SKM-1 treated with dmso at 0.1 percent for 144 hours (cell line): ENCODE data around the gene NCAPG.

Experiments
- DNase-seq: peaks from one replicate; lab custom pipeline; 2025; ENCODE audit not compliant: unreplicated experiment; lab: John Stamatoyannopoulos, UW

Gene NCAPG, protein sequence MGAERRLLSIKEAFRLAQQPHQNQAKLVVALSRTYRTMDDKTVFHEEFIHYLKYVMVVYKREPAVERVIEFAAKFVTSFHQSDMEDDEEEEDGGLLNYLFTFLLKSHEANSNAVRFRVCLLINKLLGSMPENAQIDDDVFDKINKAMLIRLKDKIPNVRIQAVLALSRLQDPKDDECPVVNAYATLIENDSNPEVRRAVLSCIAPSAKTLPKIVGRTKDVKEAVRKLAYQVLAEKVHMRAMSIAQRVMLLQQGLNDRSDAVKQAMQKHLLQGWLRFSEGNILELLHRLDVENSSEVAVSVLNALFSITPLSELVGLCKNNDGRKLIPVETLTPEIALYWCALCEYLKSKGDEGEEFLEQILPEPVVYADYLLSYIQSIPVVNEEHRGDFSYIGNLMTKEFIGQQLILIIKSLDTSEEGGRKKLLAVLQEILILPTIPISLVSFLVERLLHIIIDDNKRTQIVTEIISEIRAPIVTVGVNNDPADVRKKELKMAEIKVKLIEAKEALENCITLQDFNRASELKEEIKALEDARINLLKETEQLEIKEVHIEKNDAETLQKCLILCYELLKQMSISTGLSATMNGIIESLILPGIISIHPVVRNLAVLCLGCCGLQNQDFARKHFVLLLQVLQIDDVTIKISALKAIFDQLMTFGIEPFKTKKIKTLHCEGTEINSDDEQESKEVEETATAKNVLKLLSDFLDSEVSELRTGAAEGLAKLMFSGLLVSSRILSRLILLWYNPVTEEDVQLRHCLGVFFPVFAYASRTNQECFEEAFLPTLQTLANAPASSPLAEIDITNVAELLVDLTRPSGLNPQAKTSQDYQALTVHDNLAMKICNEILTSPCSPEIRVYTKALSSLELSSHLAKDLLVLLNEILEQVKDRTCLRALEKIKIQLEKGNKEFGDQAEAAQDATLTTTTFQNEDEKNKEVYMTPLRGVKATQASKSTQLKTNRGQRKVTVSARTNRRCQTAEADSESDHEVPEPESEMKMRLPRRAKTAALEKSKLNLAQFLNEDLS

DNA sequence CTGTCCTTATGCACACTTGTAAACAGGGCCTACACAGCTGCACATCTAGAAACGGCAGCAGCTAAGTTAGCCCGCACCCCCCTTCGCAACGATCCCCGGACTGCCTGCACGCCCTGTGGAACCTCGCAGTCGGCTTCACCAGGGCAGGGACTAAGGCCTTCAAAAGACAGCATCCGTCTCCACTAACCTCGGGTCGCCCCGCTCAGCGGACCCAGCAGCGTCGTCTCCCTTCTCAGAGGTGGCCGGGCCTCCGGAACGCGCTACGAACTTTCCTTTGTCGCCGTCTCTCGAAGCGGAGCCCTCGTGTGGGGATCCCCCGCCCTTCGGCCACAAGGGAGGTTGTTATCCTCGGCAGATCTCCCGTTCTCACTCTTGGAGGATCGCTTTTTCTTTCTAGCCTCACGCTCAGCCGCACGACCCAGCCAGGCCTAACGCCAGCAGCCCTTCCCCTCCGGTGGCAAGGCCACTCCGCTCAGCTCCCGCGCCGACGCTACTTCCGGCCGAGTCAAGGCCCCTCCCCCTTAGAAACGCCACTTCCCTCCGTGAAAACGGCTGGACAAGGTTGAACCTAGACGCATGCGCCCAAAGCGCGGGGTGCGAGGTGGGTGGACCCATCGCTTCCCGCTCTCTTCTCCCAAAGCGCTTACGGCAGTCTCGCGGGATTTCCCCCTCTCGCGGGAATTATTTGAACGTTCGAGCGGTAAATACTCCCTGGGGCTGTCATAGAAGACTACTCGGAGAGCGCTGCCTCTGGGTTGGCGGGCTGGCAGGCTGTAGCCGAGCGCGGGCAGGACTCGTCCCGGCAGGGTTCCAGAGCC, at the start of gene NCAPG, which contains the start of gene DCAF16:
Gene NCAPG, plus strand, starts transcription at position 720 of the 818 bp plus-strand sequence. CDS start 99 bp downstream, outside the sequence.
Gene DCAF16, minus strand, starts transcription at position 498 of the 818 bp plus-strand sequence. CDS start 6,616 bp downstream, outside the sequence.
- peak; percentile 98 for DNase-seq

DNA sequence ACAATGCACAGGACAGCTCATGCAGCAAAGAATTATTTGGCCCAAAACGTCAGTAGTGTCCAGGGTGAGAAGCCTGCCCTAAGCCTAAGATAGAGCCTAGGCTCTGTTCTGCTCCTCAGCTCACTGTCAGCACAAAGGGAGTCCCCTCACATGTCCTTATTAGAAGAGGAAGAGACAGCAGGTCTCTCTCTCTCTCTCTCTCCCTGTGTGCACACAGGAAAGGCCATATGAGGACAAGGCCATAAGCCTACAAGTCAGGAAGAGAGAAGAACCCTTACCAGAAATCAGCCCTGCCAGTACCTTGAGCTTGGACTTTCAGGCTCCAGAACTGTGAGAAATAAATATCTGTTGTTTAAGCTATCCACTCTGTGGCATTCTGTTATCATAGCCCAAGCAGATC, 49.7 kb upstream of the NCAPG start:
- peak; percentile 25 for DNase-seq

DNA sequence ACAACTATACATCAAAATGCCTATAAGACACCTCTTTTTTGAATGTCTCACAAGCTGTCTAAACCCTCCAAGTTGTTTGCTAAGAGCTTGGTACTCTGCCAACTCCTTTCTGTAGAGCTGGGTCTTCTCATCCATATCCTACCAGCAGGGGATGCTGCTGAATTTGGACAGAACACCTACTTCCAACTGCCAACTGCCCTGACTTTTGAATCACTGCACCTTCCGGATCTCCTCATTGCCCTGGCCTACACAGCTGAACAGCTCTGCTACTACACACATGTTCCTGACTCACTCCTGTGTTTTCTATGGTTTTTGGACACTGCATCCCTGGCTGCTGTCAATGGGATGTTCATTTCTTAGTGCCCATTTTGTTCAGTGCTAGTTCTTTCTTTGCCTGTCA, 48.1 kb upstream of the NCAPG start:
- DNase-seq = no peak

DNA sequence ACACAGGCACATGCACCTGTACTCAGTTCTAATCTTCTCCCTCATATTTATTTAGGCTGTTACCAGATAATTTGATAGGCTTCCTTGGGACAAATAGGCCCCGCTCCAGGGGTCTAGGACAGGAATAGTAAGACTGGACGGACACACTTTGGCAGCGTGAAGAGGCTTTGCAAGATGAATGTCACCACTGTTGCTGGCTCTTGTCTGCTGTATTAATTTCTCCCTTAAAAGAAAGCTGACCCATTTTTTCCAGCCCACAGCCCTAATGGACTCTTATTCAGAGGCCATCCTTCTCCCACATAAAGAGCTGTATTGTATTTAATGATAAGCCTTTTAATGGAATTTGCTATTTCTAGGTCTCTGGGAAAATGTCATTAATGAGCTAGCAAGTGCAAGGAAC, 47.4 kb upstream of the NCAPG start:
- no peak for DNase-seq

DNA sequence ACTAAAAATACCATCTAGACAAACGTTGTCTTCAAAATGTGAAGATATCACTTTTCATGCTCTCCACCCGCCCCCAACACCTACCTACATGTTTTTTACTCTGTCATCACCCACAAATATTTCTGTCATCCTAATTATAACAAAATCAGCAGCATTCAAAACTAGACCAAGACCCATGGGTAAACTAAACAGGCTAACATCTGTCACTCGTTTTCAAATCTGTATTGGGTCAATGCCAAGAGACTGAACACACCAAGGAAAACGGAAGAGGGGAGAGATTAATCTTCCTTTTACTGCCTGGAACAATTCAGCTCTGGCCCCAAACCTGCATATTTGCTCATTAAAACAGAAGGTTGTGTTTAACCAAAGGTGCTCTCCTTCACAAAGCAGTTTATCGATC, 46.8 kb upstream of the NCAPG start:
- no peak for DNase-seq

DNA sequence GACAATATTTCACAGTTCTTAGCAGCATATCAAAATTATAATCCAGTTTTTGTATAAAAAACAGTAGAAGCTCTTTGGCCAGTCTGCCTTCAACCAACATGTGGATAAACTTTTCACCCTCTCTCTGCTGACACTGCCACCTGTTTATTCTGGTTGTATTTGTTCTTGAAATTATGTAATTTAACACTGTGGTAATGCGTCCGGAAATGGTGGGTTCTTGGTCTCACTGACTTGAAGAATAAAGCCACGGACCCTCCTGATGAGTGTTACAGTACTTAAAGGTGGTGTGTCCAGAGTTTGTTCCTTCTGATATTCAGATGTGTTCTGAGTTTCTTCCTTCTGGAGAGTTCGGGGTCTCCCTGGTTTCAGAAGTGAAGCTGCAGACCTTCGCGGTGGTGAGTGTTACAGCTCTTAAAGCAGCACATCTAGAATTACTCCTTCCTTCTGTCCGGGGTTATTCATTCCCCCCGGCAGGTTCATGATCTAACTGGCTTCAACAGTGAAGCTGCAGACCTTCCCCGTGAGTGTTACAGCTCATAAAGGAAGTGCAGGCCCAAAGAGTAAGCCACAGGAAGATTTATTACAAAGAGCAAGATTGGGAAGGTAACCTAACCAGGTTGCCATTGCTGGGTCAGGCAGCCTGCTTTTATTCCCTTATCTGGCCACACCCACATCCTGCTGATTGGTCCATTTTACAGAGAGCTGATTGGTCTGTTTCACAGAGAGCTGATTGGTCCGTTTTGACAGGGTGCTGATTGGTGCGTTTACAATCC, 45.1 kb upstream of the NCAPG start:
- no peak for DNase-seq

DNA sequence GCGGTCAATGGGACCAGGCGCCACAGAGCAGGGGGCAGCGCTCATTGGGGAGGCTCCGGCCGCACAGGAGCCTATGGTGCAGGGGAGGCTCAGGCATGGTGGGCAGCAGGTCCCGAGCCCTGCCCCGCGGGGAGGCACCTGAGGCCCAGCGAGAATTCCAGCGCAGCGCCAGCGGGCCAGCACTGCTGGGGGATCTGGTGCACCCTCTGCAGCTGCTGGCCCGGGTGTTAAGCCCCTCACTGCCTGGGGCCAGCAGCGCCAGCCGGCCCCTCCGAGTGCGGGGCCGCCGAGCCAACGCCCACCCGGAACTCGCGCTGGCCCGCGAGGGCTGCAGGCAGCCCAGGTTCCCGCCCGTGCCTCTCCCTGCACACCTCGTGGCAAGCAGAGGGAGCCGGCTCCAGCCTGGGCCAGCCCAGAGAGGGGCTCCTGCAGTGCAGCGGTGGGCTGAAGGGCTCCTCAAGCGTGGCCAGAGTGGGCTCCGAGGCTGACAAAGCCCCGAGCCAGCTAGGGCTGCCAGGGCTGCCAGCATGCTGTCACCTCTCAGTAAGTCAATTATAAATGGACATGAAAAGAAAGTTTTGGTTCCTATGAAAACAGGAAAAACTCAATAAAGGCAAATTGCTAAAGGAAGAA, 43.8 kb upstream of the NCAPG start:
- DNase-seq = no peak

DNA sequence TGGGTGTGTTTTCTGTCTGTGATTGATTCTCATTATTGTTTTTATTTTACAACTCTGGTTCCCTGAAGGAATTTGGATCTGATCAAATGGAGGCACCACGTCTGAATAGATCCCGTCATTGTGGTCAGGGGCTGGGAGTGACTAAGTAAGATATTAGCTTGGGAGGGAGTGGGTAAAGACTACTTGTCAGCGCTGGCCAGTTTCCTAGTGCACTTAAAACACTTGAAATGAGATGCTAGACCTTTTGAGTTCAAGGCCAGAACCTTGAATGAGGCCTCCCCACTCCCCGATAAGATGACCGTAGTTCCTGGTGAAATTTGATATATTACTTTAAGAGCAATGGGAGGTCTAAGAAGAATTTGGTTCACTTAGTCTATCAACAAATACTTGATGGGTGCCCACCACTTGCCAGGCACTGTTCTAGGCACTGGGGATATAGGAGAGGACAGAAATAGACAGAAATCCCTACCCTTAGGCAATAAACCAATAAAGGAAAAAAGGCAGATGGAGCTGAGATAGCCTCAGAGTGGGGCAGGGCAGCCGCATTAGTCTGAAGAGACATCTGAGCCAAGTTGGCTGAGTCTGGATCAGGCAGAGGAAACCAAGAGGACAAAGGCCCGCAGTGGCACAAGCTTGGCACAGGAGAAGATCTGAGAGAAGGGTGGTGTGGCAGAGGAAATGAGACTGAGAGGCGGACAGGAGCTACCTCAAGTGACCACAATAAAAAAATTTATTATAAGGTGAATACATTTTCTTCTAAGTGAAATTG, 41.2 kb upstream of the NCAPG start:
- no peak for DNase-seq

DNA sequence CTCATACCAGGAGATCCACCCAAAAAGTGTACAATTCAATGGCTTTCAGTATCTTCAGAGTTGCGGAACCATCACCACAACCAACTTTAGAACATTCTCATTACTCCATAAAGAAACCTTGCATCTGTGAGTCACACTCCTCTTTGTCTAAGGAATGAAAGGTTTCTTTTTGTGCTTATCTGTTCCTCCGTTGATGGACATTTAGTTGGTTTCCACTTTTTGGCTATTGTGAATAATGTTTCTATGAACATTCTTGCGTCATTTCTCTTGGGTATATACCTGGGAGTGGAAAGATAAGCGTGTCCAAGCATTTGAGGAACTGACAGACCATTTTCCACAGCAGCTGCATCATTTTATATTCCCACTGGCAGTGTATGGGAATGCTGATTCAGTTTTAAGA, 39.9 kb upstream of the NCAPG start:
- no peak for DNase-seq

DNA sequence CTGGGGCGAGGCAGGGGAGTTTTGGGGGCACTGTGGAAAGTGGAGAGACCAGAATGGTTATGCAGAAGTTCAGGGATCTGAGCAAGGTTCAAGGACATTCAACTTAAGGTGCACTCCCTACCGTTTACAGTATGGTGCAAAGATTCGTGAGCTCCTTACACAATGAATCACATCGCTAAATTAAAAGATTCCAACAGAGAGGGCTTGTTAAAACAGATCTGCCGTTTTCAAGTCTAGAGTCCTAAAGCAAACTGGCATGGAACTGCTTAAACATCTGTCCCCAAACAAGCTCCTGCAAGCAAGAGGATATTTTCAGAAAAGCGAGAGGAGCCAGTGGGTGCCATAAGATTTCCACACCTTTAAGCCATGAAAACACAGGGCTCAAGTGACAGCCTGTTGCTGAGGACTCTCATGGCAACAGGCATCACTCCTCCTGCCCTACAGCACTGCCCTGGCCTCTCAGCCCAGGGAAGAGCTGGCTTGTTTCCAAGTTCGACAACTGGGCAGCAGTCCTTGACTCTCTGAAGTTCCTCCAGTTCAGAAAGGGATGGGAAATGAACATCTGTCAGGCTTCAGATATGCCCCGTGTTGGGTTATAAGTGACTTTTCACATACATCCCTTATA, 39.4 kb upstream of the NCAPG start:
- no peak for DNase-seq

DNA sequence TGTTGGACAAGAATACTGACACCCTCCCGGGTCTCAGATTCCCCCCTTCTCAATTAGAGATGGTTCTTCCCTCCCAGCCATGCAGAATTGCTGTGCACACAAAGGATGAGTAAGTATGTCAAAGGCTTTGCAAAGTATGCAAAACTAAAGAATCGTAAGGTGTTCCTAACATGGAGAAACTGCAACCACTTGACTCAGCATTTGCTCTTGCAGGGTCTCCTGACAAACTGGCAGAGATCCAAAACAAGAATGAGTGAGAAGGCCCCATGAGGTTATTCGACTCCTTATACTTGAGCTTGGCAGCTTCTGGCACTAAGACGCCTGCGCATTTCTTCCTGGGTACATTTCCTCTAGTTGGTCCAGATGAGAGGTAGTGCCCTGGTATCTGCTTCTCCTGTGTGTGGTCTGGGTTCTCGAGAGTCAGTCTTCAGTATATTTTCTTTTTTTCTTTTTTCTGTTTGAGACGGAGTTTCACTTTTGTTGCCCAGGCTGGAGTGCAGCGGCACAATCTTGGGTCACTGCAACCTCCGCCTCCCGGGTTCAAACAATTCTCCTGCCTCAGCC, 37.6 kb upstream of the NCAPG start:
- DNase-seq = no peak

DNA sequence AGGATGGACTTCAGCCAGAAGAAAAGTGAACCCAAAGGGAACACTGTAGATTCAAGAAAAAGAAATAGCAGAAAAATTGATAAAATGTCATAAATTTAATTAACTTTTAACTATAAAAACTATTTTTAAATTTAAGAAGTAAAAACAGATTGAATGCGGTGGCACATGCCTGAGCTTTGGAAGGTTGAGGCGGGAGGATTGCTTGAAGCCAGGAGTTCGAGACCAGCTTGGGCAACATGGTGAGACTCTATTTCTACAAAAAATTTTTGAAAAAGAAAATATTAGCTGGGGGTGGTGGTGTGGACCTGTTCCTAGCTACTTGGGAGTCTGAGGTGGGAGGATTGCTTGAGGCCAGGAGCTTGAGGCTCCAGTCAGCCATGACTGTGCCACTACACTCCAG, 32.3 kb upstream of the NCAPG start:
- no peak for DNase-seq

DNA sequence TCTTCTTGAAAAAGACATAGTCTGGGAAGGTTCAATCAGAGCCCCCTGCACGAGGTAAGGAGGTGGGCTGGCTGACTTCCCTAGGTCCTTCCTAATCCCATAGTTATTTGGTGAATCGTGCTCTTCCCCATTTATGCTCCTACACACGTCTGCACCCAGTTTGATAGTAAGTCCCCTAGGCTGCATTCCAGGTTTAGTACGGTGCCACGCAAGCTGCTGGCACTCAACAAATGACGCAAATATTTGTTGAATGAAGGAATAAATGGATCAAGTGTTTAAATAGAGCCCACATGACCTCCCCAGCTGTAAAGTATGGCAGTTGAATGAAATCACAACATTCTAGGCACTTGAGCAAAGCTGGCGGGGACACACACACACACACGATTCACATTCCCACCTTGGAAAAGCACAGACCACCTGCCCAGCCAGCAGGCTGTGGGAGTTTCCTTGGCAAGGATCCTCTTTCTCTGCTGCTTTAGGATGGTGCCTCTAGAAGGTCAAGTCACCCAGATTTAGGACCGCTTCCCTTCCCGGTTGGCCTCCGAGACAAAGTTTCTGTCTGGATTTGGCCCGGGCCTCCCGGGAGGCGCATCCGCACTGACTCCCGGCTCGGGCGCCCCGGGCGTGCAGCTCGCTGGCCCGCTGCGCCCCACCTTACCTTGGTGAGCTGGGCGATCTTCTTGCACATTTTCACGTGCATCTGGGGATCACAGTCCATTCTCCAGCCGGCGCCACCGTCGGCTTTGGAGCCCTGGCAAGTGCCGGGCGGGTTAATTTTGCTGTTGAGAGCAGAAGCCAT, 30.1 kb upstream of the NCAPG start:
- DNase-seq = no peak

DNA sequence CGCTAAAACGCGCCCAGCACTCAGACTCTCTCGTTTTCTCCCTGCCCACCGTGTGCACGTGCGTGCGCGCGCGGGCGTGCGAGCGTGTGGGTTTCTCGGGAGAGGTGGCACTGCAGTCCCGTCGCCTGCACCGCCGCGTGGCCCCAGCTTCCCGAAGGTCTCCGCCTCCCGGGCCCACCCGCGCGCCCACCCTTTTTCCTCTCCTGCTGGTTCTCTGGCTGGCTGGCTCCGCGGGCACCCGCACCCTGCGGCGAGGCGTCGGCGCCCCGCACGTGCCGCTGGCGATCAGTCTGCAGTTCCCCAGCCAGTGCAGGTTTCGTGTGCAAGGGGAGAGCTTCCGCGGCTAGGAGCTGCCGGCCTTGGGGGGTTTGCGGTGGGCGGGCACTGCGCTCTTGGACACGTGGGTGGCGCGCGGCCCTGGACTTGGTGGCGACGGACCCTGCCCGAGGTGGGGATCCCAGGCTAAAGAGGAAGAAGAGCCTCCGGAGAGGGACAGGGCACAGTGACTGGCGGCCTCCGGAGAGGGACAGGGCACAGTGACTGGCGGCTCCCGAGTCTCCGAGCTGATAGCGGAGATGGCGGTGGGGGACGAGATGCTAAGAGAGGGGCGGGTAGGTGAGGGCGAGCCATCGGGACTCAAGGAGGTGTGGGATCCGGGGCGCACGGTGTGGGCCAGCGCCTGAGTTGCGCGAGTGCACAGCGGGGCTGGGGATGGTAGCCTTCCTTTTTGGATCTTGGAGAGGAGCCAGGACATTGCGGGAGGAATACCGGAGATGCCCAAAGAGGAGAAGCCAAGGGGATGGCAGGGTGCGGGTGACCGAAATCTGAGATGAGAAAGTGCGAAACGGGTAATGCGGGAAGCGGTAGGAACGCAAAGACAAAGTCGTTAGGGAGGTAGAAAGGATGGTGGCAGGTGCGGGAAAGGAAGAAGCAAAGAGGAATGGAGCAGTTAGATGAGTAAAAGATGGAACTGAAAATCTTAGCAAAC, 29.2 kb upstream of the NCAPG start, which contains the start of gene FAM184B:
Gene FAM184B, minus strand, starts transcription at position 322 of the 988 bp plus-strand sequence. CDS start 322 bp downstream, outside the sequence.
- DNase-seq = no peak

DNA sequence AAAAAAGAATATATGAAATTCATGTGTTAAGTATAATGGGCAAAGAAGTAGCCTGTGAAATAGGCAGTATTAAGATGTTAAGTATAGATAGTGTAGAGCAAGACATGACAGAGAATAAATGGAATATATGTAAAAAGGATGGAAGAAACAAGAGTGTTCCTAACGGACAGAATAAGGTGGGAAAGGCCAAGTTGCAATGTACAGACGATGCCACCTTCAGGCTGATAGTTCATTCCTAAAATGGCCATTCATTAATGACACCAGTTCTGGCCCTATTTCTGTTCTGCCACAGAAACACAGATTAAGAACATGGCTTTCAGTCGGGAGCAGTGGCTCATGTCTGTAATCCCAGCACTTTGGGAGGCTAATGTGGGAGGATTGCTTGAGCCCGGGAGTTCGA, 24.9 kb upstream of the NCAPG start:
- DNase-seq = no peak

DNA sequence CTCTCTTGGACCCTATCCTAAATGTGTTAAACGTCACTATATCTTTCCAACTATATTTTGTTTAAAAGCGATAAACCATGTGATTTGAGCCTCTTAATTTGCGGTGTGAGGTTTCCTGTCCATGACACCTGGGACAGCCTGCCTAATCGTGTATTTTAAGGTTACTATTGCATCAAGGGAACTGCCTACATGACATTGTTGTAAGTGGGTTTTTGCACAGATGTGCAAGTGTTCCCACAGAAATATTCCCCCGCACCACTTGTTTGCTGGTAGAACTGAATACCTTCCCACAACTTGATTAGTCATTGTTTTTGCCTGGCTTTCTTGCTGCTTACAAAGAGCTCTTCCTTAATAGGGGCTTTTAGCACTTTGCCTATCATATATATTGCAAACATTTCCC, 24.2 kb upstream of the NCAPG start:
- DNase-seq = no peak
